GM12801 (cell line): ENCODE results near the gene DNAJB13.

Experiments
- CTCF ChIP-seq: IDR thresholded peaks from one replicate; pipeline ENCODE4 v1.5.1; 2011; ENCODE audit warnings: control low read depth; ENCODE audit not compliant: insufficient read length; ENCODE audit errors: extremely low read depth

The DNAJB13 gene

DNA sequence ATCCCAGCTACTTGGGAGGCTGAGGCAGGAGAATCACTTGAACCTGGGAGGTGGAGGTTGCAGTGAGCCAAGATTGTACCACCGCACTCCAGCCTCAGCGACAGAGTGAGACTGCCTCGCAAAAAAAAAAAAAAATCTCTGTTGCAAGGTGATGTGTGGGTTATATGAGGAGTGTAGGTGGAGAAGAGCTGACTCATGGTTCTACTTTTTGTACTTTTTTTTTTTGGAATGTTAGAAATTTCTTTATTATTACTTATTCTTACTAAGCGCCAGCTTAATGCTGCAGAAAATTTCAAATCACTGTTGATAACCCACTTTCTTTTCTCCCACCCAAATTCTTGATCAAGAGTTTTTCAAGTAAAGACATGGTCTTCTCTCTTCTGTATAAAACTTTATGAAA is 29.6 kb upstream of the DNAJB13 start:
- no peak for TF ChIP-seq CTCF

DNA sequence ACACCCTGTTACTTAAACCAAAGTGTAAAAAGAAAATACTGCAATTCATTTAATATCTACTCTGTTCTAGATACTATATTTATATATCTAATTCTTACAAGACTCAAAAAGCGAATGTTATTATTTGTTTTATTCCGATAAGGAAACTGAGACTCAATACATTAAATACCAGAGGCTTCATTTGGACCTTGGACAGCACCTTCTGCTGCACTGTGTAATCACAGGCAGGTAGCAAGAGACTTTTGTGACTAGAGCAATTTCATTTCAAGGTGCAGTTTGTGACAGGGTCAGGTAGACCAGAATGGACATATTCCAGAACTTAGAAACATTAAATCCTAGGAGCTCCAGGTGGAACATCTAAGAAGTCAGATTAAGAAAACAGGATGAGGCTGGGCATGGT is 21.4 kb upstream of the DNAJB13 start:
- no peak for TF ChIP-seq CTCF

- TF ChIP-seq CTCF, result no peak
These were observed 19.7 kb upstream of the DNAJB13 start for GRCh38 chr11:73931039-73931645.

DNA sequence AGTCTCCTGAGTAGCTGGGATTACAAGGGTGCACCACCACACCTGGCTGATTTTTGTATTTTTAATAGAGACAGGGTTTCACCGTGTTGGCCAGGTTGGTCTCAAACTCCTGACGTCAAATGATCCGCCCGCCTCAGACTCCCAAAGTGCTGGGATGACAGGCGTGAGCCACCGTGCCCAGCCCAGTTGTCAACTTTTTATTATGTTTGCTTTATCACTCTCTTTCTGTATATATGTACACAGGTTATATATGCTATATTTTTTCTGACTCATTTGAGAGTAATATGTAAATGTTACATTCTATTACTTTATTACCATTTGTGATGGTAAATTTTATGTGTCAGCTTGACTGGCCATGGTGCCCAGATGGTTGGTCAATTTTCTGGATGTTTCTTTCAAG is 18.9 kb upstream of the DNAJB13 start:
- no peak for TF ChIP-seq CTCF

DNA sequence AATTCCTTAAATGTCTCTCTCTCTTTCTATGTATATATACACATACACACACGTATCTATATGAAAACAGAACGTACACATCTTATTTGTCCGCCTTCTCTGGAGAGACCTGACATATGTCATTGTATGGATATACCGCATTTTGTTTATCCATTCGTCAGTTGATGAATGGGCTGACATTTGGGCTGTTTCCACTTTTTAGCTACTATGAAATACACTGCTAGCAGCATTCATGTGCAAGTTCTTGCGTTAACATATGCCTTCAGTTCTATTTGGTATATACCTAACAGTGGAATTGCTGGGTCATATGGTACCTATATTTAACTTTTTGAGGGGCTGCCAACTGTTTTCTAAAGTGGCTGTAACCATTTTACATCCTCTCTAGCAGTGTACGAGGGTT is 18.0 kb upstream of the DNAJB13 start:
- no peak for TF ChIP-seq CTCF

DNA sequence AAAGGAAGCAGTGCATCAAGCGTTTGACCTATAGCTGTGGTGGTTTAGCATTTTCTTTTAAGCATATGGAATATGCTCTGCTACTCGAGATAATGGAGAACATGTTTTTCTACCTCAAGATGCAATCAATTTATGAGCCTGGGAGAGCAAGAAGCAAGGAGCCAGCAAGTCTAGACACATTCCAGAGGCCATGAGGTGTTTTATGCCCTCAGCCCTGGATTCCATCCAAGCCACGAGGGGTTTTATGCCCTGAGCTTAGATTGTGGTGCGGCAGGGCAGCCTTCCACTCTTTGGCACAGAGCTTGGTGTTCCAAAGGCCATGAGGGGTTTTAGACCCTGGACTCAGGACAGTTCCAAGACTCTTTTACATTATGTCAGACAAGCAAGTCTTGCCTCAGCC is 11.7 kb upstream of the DNAJB13 start:
- TF ChIP-seq CTCF, result no peak

- TF ChIP-seq CTCF, result no peak
These were observed 9.8 kb upstream of the DNAJB13 start for GRCh38 chr11:73940801-73941570.
